Fibroblast of upper back skin (primary cell): ENCODE data around the gene EDARADD.
A peak's percentile ranks its signal among the peaks of the same experiment; 100 is the strongest.
"Not testable (repeated sequence)": the region's sequence is repeated elsewhere in the genome, so short reads cannot be mapped to it uniquely, and the experiment has no call there.

ENCODE experiments used
- DNase-seq: peaks from one replicate; pipeline ENCODE4 v3.0.0-alpha.2; 2013

Gene EDARADD

DNA sequence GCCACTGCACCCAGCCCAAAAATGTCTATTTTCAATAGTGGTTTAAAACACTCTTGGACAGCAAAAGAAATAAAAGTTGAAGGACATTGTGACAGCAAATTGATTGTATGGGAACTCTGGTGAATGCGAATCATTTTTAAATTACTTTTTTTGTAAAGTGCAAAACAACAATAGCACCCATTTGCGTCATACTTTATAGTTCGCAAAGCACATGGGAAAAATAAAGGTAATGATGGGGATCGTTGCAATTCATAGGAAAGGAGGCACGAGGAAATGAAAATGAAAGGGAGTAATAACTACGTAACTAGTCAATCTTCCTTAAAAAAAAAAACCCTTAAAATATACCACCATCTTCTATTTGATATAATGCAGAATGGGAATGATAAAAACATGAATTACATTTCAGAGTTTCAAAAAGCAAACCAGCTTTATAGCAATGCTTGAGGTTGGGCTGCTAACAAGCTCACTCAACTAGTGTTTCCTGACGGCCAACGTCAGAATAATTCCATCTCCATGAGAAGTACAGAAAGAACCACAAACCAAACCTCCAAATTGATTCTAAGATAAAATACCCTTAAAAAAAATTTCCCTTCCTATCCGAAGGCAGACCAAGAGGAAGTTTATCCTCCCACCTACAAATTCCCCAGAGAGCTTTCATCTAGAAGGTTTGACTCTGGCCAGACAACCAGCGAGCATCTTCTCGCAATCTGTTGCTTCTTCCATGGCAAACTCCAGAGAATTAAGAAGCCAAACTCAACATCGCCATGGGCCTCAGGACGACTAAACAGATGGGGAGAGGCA lies at the start of gene EDARADD:
Gene EDARADD (plus strand): TSS at position 606 of the 801 bp plus-strand sequence. CDS start 159 bp downstream, at position 765.
- DNase-seq = peak; percentile 30

DNA sequence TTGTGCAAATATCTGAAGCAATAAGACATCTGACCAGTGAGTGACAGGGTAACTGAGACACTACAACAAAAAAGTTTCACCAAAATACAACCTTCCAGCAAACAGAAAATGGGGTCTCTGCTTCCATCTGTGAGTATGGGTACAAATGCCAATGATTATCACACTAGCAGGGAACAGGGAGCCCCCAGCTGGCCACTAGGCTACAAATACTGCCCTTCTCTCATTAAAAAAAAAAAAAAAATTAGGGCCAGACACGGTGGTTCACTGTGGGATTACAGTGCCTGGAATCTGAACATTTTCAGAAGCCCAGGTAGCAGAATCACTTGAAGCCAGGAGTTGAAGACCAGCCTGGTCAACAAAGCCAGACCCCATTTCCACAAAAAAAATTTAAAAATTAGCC lies 48.4 kb upstream of the EDARADD start:
- no peak for DNase-seq

DNA sequence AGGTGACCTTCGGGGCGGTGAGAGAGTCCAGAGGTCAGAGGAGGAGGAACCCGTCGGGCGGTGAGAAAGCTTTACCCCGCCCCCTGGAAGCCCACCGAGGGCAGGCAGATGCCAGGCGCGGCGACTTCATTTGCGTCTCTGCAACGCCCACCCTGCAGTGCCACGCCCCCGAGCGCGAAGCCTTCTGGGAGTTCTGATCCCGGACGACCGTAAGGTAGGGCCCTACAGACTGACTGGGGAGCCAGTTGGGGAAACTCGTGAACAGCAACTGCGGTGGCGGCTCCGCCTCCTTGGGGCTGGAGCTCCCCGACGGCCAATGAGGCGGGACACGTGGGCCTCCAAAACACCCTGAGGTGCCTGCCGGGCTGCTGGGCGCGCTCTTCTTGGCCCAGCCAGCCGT lies 46.0 kb upstream of the EDARADD start:
- no peak for DNase-seq

DNA sequence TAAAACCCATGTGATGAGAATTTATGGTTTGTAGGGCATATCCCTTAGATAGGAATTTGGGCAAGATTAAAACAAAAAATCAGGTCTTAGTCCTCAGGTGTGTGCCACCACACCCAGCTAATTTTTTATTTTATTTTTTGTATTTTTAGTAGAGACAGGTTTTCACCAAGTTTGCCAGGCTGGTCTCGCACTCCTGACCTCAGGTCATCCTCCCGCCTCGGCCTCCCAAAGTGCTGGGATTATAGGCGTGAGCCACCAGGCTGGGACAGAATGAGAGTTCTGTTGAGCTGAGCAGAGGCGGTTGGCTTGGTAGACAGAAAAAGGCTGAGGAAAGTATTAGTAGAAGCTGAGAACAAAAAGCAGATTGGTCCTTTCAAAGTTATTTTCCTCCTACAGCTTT lies 43.8 kb upstream of the EDARADD start:
- DNase-seq = no peak

DNA sequence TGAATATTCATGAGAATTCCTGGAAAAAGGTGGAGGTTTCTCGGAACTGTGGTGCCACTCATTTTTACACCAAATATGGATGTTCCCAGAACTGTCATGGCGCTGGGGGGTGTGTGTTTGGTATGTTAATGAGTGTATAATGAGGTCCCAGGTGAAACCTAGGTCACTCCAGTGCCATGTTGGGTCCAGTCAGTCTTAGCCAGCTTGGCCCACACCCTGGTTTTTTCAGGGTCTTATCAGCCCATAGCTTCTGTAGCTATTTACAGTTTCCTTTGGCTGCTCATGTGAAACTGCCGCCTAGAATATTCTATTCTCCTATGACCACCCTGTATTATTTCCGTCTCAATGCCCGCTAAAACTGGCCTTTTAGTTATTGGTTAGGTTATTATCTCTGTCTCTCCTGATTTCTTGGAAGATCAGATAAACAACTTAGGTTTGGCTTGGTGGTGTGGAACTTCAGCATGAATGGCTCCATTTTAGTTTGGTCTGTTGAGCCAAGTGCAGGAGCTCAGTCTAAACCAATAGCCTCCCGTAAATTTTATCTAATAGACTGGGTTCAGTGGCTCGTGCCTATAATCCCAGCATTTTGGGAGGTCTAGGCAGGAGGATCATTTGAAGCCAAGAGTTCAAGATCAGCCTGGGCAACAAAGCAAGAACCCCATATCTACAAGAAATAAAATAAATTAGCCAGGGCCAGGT lies 42.1 kb upstream of the EDARADD start:
- DNase-seq = no peak

- not testable (repeated sequence) for DNase-seq
Measured at GRCh38 chr1:236352747-236353146, 41.3 kb upstream of the EDARADD start.

GRCh38 chr1:236353813-236354212 lies 40.3 kb upstream of the EDARADD start:
- DNase-seq = no peak

DNA sequence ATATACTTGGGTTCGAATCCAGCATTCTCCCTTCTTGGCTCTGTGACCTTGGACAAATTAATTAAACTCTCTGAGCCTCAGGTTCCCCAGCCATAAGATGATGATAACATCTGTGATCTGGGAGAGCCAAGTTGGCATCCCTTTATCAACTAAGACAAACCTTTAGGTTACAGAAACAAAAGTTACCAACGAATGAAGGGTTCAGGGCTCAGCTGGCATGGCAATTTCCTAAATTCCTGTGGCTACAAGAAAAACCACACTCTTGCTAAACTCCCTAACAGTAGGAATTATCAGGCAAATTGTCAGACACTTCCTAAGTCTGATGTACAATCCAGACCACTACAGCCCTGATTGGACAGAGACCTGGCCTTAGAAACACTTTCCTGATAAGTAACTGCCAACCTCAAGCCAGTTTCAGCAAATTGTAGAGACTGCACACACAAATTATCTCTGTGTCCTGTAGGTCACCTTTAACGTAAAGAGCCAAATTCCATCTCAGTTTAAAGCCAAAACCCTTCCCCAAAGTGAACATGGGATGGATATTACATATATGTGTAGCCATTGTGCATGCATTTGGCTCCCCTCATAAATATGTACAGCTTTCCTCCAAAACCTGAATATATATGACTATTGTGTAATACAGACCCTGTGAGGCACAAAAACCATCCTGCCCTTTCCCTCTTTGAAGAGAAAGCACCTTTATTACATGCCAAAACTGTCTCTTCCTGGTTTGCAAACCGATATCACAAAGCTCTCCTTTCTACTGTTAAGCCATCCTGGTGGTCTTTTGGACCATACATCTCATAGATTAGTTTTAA lies 39.5 kb upstream of the EDARADD start:
- DNase-seq = no peak

GRCh38 chr1:236356141-236356540 lies 37.9 kb upstream of the EDARADD start:
- DNase-seq = no peak

- no peak for DNase-seq
Measured at GRCh38 chr1:236361909-236362590, 32.0 kb upstream of the EDARADD start.

GRCh38 chr1:236363237-236363636 lies 30.8 kb upstream of the EDARADD start:
- DNase-seq = no peak

- no peak for DNase-seq
Measured at GRCh38 chr1:236365999-236366570, 28.0 kb upstream of the EDARADD start.

- DNase-seq = not testable (repeated sequence)
Measured at GRCh38 chr1:236366681-236367080, 27.4 kb upstream of the EDARADD start.

- DNase-seq = no peak
Measured at GRCh38 chr1:236370420-236370819, 23.7 kb upstream of the EDARADD start.

- no peak for DNase-seq
Measured at GRCh38 chr1:236371083-236371482, 23.0 kb upstream of the EDARADD start.

DNA sequence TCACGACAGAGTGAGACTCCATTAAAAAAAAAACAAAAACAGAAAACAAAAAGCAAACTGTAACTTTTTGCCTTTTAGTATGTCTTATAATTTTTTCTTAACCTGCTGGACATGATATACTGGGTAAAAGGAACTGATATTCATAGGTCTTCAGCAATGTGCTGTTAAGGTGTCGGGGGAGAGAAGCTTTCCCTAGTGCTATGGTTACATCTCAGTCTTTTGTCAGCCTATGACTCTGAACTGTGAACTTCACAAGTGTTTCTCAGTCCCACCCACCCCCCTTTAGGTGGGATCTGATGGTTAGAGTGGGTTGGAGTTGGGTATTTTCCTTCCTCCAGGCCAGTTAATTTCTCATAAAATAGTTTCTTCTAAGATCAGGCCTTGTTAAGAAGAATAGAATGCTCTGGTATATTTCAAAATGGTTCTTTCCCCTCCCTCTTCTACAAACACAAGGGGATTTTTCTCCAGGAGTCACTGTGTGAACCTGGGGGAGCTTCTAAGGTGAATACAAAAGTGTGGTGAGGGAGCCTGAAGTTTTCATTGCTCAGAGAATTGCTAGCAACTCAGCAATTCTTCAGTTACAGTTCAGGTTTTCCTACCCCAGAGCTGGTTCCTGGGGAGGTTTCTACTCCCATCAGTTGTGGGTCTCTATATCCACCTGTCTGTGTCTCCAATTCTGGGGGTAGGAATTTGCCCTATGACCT lies 16.1 kb upstream of the EDARADD start:
- no peak for DNase-seq

DNA sequence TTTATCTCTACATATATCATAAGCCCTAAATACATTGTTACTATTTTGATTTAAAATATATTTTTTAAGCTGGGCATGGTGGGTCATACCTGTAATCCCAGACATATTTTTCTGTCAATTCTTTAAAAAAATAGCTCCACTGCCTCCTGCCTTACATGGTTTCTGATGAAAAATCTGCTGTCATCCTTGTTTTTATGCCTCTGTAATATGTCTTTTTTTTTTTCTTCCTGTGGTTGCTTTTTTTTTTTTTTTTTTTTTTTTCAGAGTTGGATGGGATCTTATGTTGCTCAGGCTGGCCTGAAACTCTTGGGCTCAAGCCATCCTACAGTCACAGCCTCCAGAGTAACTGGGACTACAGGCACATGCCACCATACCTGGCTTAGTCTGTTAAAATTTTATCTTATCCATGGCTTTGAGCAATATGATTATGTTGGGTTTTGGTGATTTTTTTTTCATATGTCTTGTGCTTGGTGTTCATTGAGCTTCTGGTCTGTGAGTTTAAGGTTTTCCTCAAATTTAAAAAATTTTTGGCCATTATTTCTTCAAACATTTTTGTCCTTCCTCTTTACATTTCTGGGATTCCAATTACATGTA lies 12.4 kb upstream of the EDARADD start:
- no peak for DNase-seq

DNA sequence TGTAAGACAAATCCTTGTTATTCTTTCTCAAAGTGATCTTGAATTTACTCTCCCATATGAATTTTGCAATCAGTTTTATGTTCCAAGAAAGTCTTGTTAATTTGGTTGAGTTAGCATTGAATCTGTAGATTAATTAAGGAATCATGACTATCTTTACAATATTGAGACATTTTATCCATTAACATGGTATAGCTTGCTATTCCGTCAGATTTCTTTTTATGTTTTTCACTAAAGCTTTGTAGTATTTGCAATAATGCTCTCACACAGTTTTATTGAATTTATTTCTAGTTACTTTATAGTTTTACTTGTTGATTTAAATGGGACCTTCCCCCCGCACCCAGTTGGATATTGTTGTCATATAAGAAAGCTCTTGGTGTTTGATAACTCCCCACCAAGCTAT lies 5.8 kb upstream of the EDARADD start:
- no peak for DNase-seq

DNA sequence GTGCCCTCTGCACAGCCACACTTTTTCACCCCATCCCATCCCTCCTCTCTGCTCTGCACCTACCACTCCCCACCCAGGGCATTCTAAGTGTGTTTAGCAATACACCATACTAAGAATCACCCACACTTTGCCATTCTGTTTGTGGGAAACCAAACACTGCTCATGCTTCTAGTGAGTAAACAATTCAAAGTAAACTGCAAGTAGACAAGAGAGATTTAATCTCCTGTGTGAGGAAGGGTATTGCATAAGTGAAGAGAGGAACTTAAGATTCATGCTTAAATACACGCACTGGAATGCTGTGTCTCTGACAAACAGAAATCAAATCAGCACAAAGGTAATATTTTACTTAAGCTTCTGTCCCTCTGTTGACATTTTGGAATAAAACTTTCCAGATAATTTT lies 4.8 kb upstream of the EDARADD start:
- no peak for DNase-seq

- DNase-seq = no peak
Measured at GRCh38 chr1:236391008-236391407, 3.1 kb upstream of the EDARADD start.

DNA sequence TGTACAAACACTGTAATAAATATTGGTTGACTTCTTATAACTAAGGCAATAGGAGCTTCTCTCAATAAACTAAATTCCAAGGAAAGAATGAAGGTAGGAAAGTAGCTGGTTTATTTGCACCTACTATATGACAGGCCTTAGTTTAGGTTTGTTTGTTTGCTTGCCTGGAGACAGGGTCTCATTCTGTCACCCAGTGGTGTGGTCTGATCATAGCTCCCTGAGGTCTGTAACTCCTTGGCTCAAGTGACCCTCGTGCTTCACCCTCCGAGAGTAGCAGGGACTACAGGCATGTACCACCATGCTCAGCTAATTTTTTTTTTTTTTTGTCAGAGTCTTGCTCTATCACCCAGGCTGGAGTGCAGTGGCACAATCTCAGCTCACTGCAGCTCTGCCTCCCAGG lies 1.9 kb upstream of the EDARADD start:
- no peak for DNase-seq

GRCh38 chr1:236394879-236395229 lies 768 bp downstream of the EDARADD start:
- no peak for DNase-seq
